Trophoblast cell (in vitro differentiated cells and primary cell): ENCODE measurements around the gene PRR12.

ENCODE experiments used
- DNase-seq, 2 donors: peaks; one replicate each; pipeline ENCODE4 v3.0.0-alpha.2; 2016
- H2AFZ ChIP-seq: 2 replicates; pipeline ENCODE4 v1.6.1; 2013; ENCODE audit warnings: low read length, moderate library complexity, mild to moderate bottlenecking; ENCODE audit not compliant: insufficient read depth, poor library complexity
- H2AK5ac ChIP-seq: 2 replicates; pipeline ENCODE4 v1.6.1; 2013; ENCODE audit warnings: mild to moderate bottlenecking, low read length
- H2BK120ac ChIP-seq: 2 replicates; pipeline ENCODE4 v1.6.1; 2013; ENCODE audit warnings: low read length, mild to moderate bottlenecking, moderate library complexity; ENCODE audit not compliant: insufficient read depth, poor library complexity
- H2BK12ac ChIP-seq: 2 replicates; pipeline ENCODE4 v1.6.1; 2013; ENCODE audit warnings: mild to moderate bottlenecking, low read length, moderate library complexity
- H2BK5ac ChIP-seq: 2 replicates; pipeline ENCODE4 v1.6.1; 2013; ENCODE audit warnings: low read length, low read depth, moderate library complexity, mild to moderate bottlenecking; ENCODE audit not compliant: poor library complexity
- H3K14ac ChIP-seq: 2 replicates; pipeline ENCODE4 v1.6.1; 2013; ENCODE audit warnings: mild to moderate bottlenecking, low read length
- H3K18ac ChIP-seq: 2 replicates; pipeline ENCODE4 v1.6.1; 2013; ENCODE audit warnings: mild to moderate bottlenecking, low read length
- H3K23ac ChIP-seq: 2 replicates; pipeline ENCODE4 v1.6.1; 2013; ENCODE audit warnings: low read length
- H3K27ac ChIP-seq: 2 replicates; pipeline ENCODE4 v1.5.1; 2013; ENCODE audit warnings: low read depth, mild to moderate bottlenecking, inconsistent platforms, low read length, moderate library complexity
- H3K27me3 ChIP-seq: 2 replicates; pipeline ENCODE4 v1.6.1; 2013; ENCODE audit warnings: inconsistent platforms, mild to moderate bottlenecking, low read length, moderate library complexity; ENCODE audit not compliant: insufficient read depth
- H3K36me3 ChIP-seq, 2 experiments: 1 replicate in 1 of 2; 2 replicates in 1 of 2; pipeline ENCODE4 v1.6.1; 2013; ENCODE audit warnings: low read length in 2 of 2, mild to moderate bottlenecking in 2 of 2, moderate library complexity in 1 of 2; ENCODE audit not compliant: insufficient read depth in 2 of 2, control insufficient read depth in 1 of 2
- H3K4ac ChIP-seq: 2 replicates; pipeline ENCODE4 v1.6.1; 2013; ENCODE audit warnings: low read depth, mild to moderate bottlenecking, low read length, moderate library complexity
- H3K4me1 ChIP-seq, 2 experiments: 1 replicate in 1 of 2; 2 replicates in 1 of 2; pipeline ENCODE4 v1.6.1; 2013; ENCODE audit warnings: low read length in 2 of 2, mild to moderate bottlenecking in 2 of 2, moderate library complexity in 1 of 2; ENCODE audit not compliant: insufficient read depth in 2 of 2, control insufficient read depth in 1 of 2
- H3K4me2 ChIP-seq: 2 replicates; pipeline ENCODE4 v1.6.1; 2013; ENCODE audit warnings: inconsistent platforms, mild to moderate bottlenecking, low read length, moderate library complexity
- H3K4me3 ChIP-seq: 2 replicates; pipeline ENCODE4 v1.5.1; 2013; ENCODE audit warnings: mild to moderate bottlenecking, low read depth, low read length, inconsistent platforms
- H3K79me1 ChIP-seq: one replicate; pipeline ENCODE4 v1.6.1; 2013; ENCODE audit warnings: low read length
- H3K79me2 ChIP-seq: 2 replicates; pipeline ENCODE4 v1.6.1; 2013; ENCODE audit warnings: low read length, mild to moderate bottlenecking; ENCODE audit not compliant: control insufficient read depth, insufficient read depth, poor library complexity
- H3K9ac ChIP-seq: 2 replicates; pipeline ENCODE4 v1.6.1; 2013; ENCODE audit warnings: mild to moderate bottlenecking, low read length
- H3K9me3 ChIP-seq: 2 replicates; pipeline ENCODE4 v1.6.1; 2013; ENCODE audit warnings: low read depth, mild to moderate bottlenecking, control low read depth, inconsistent platforms, low read length; ENCODE audit not compliant: insufficient read depth
- H4K12ac ChIP-seq: 2 replicates; pipeline ENCODE4 v1.6.1; 2013; ENCODE audit warnings: low read depth, mild to moderate bottlenecking, low read length, moderate library complexity
- H4K8ac ChIP-seq: 2 replicates; pipeline ENCODE4 v1.6.1; 2013; ENCODE audit warnings: low read depth, mild to moderate bottlenecking, low read length, moderate library complexity
- H4K91ac ChIP-seq: one replicate; pipeline ENCODE4 v1.6.1; 2013; ENCODE audit warnings: low read depth, mild to moderate bottlenecking, low read length, moderate library complexity
- WGBS: extraction: QIAGEN DNeasy Blood & Tissue Kit; methylation state at CpG from one replicate; pipeline ENCODE4 v1.1.7; 2013; ENCODE audit warnings: missing lambda C conversion rate; ENCODE audit not compliant: insufficient read length, insufficient coverage; ENCODE audit errors: extremely low coverage; 5-methylcytosine and 5-hydroxymethylcytosine counted together

Gene PRR12

DNA sequence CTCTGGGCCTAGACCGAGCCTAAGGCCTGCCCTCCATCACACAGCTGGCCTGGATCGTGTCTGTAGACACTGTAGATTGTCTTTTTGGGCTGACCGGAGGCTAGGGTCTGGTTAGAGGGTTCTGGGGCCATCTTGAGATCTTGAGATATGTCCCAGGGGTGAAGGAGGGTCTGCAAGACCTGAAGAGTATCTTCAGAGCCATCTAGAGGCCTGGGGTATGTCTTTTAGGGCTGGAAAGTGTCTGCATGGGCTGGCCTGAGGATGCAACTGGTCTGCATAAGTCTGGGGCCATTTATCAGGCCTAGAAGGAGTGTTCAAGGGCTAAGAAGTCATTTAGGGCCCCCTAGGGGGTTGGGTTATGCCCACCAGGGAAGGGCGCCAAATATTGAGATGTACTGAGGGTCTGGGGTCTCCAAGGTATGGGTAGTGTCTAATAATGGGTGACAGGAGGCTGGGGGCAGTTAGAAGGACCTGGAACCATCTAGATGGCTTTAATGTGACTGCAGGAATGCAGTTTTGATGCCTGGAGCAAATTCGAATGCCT lies 51.6 kb downstream of the PRR12 start:
- no peaks in the 10 kb centered on the region for H3K27me3 ChIP-seq
- peak overlapping the region; percentile 78 for H4K12ac ChIP-seq
- peak overlapping the region; percentile 97 for H2AK5ac ChIP-seq
- peak overlapping the region; percentile 85 for H3K4me2 ChIP-seq
- DNase-seq, result peak in 1 of 2 donors; percentile 44
- peaks cover 31 to 32% of the 10 kb centered on the region in 2 experiments for H3K36me3 ChIP-seq
- H3K4me3 ChIP-seq, result peak overlapping the region; percentile 89
- H2BK120ac ChIP-seq, result peak overlapping the region; percentile 92
- peak overlapping the region; percentile 21 for H2AFZ ChIP-seq
- H2BK5ac ChIP-seq, result peak overlapping the region; percentile 88
- peak overlapping the region; percentile 96 for H3K4ac ChIP-seq
- H3K14ac ChIP-seq, result peak overlapping the region; percentile 97
- H3K4me1 ChIP-seq, result peaks cover 10 to 30% of the 10 kb centered on the region in 2 experiments
- peaks cover 18% of the 10 kb centered on the region for H3K79me2 ChIP-seq
- H3K9me3 ChIP-seq, result no peaks in the 10 kb centered on the region
- H4K91ac ChIP-seq, result peak overlapping the region; percentile 93
- peaks cover 23% of the 10 kb centered on the region for H3K79me1 ChIP-seq
- peak overlapping the region; percentile 93 for H4K8ac ChIP-seq
- no CpG with 5 or more reads among the region's 5 CpGs for WGBS
- peak overlapping the region; percentile 67 for H3K18ac ChIP-seq
- H3K27ac ChIP-seq, result peak overlapping the region; percentile 96
- H3K23ac ChIP-seq, result no peak overlapping the region
- H2BK12ac ChIP-seq, result no peak overlapping the region
- H3K9ac ChIP-seq, result peak overlapping the region; percentile 97

DNA sequence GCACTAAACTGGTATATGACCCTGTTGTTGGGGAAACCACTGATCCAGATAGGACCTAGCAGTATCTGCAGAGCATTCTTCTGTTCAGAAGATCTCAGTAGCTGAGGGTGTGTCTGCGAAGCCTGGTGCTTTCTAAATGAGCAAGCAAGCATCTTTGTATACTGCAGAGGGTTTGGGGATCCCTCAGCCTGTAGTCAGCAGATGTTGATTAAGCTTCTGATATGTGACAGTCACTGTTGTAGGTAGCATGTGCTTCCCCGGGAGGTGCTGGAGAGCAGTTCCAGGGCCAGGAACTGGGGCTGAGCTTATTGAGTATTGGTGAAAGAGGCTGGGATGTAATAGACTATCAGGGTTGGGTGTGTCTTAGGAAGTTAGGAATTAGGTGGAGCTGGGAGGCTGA lies 52.5 kb downstream of the PRR12 start:
- Histone ChIP-seq H3K14ac (no peak overlapping the region), H2AFZ (no peak overlapping the region), H4K8ac (no peak overlapping the region), H4K12ac (no peak overlapping the region), H2BK12ac (no peak overlapping the region), H3K79me2 (peaks cover 18% of the 10 kb centered on the region), H2AK5ac (no peak overlapping the region), H3K27ac (no peak overlapping the region), H3K4me2 (peak overlapping the region; percentile 25), H3K18ac (no peak overlapping the region), H3K4ac (peak overlapping the region; percentile 93), H3K79me1 (peaks cover 23% of the 10 kb centered on the region), H3K23ac (no peak overlapping the region), H3K9me3 (no peaks in the 10 kb centered on the region), H3K4me3 (no peak overlapping the region), H3K9ac (peak overlapping the region; percentile 54), H3K27me3 (no peaks in the 10 kb centered on the region), H3K36me3 (peaks cover 32 to 35% of the 10 kb centered on the region in 2 experiments), H2BK5ac (no peak overlapping the region), H2BK120ac (no peak overlapping the region), H4K91ac (no peak overlapping the region), H3K4me1 (peaks cover 6 to 22% of the 10 kb centered on the region in 2 experiments)
- DNase-seq, result no peak
- no CpG with 5 or more reads among the region's 2 CpGs for WGBS

DNA sequence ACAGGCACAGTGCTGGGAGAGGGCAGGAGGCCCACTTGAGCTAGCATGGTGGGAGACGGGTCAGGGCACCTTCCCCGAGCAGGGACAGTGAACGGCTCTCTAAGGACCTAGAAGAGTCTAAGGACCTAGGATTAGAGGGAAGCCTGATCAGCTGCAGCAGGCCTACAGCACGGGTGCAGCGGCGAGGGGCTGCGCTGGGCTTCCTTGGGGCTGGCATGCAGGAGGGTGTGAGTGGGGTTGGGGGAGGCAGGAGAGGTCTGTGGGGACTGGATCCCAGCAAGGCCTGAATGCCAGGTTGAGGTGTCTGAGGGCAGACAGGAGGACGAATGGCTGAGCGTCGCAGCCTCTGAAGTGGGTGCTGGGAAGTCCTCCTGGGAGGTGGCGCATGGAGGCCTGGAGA lies 54.6 kb downstream of the PRR12 start:
- Histone ChIP-seq H3K27me3 (no peaks in the 10 kb centered on the region), H4K91ac (no peak overlapping the region), H2BK120ac (no peak overlapping the region), H3K9ac (no peak overlapping the region), H4K12ac (no peak overlapping the region), H3K79me1 (peaks cover 15% of the 10 kb centered on the region), H3K27ac (no peak overlapping the region), H2AK5ac (no peak overlapping the region), H3K79me2 (peaks cover 16% of the 10 kb centered on the region), H3K4me1 (peaks cover 3 to 13% of the 10 kb centered on the region in 2 experiments), H3K14ac (no peak overlapping the region), H4K8ac (no peak overlapping the region), H2BK5ac (no peak overlapping the region), H3K36me3 (peaks cover 47 to 48% of the 10 kb centered on the region in 2 experiments), H3K18ac (no peak overlapping the region), H2AFZ (no peak overlapping the region), H3K4ac (no peak overlapping the region), H3K4me2 (no peak overlapping the region), H3K9me3 (no peaks in the 10 kb centered on the region), H3K23ac (no peak overlapping the region), H3K4me3 (no peak overlapping the region), H2BK12ac (no peak overlapping the region)
- no CpG with 5 or more reads among the region's 11 CpGs for WGBS
- no peak for DNase-seq

DNA sequence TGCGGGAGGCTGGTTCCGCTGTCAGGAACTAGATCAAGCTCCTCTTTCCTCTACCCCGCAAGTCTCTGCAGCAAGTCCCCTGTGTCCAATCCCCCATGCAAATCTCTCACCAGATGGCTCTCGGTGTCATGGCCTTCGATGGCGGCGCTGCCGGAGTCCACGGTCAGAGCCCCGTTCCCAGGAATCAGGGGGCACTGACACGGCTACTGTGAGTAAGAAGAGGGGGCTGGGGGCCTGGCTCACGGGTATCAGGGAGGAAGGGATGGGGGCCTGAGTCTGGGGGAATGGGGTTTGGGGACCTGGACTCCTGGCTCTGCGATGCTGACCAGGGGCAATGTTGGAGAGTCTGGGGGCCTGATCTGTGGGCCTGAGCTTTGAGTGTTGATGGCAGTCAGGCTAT lies 55.0 kb downstream of the PRR12 start:
- Histone ChIP-seq H4K12ac (no peak overlapping the region), H2BK120ac (no peak overlapping the region), H3K23ac (no peak overlapping the region), H3K9ac (no peak overlapping the region), H3K14ac (no peak overlapping the region), H4K91ac (no peak overlapping the region), H3K18ac (no peak overlapping the region), H2AFZ (no peak overlapping the region), H2BK5ac (no peak overlapping the region), H3K9me3 (no peaks in the 10 kb centered on the region), H3K27ac (no peak overlapping the region), H3K4me1 (peaks cover 1 to 11% of the 10 kb centered on the region in 2 experiments), H2BK12ac (no peak overlapping the region), H3K4ac (no peak overlapping the region), H2AK5ac (no peak overlapping the region), H3K4me2 (no peak overlapping the region), H3K36me3 (peaks cover 50% of the 10 kb centered on the region in 2 experiments), H3K4me3 (no peak overlapping the region), H3K27me3 (no peaks in the 10 kb centered on the region), H4K8ac (no peak overlapping the region), H3K79me1 (peaks cover 11% of the 10 kb centered on the region), H3K79me2 (peaks cover 14% of the 10 kb centered on the region)
- WGBS, result no CpG with 5 or more reads among the region's 13 CpGs
- no peak for DNase-seq
